ENCODE measurements around the gene TRMT2A.

TRMT2A gene

DNA sequence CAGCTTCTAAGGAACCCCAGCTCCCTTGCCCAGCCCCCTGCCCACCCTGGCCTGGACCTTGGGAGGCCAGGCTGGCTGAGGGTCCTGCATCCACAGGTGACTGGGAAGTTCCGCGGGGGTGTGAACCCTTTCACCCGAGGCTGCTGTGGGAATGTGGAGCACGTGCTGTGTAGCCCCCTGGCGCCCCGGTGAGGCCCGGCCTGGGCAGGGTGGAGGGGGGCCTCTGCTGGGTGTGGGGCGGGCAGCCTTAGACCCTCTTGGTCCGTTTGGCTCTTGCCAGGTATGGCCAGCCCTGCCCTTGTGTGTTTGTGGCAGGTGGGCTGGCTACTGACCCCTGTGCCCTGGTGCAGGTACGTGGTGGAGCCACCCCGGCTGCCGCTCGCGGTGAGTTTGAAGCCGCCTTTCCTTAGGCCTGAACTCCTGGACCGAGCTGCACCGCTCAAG is 23.5 kb upstream of the TRMT2A start:
- Histone ChIP-seq H3K4ac (ENCODE audit: low read depth in 1 of 2, low read length in 2 of 2) (peak overlapping the region in 1 of 2 experiments; percentile 25), H4K8ac (ENCODE audit: low read length) (no peak overlapping the region), H2BK120ac (ENCODE audit: low read depth, low read length) (no peak overlapping the region), H3K79me1 (replicated peaks; ENCODE audit: low read length, poor library complexity, severe bottlenecking) (peaks cover 45% of the 10 kb centered on the region), H3K4me2 (ENCODE audit: low read length, poor library complexity, severe bottlenecking) (no peak overlapping the region), H3K27me3 (ENCODE audit: control insufficient read depth in 1 of 2, insufficient read depth in 1 of 2, low read length in 2 of 2) (no peaks in the 10 kb centered on the region), H3K23ac (ENCODE audit: low read length in 2 of 2) (no peak overlapping the region), H3K4me3 (ENCODE audit: insufficient read depth in 1 of 2, low read depth in 1 of 2, low read length in 2 of 2) (no peak overlapping the region), H4K91ac (ENCODE audit: low read length) (no peak overlapping the region), H3K4me1 (ENCODE audit: control insufficient read depth, insufficient read depth, low read depth, low read length) (peaks cover 59% of the 10 kb centered on the region), H2AK5ac (ENCODE audit: low read length, severe bottlenecking) (peak overlapping the region; percentile 37), H3K36me3 (ENCODE audit: control insufficient read depth in 1 of 2, insufficient read depth in 2 of 2, low read depth in 1 of 2, low read length in 2 of 2) (peaks cover 16 to 69% of the 10 kb centered on the region in 2 experiments), H3K27ac (ENCODE audit: low read length, poor library complexity, severe bottlenecking) (no peak overlapping the region), H3K9me3 (ENCODE audit: control insufficient read depth, low read length) (no peaks in the 10 kb centered on the region), H3K9ac (ENCODE audit: low read length) (no peak overlapping the region), H3K18ac (ENCODE audit: low read depth in 1 of 2, low read length in 2 of 2) (no peak overlapping the region), H2BK15ac (ENCODE audit: low read depth, poor library complexity, severe bottlenecking) (no peak overlapping the region), H2AFZ (ENCODE audit: low read depth, low read length) (no peak overlapping the region), H2BK5ac (ENCODE audit: low read depth, low read length, poor library complexity, severe bottlenecking) (no peak overlapping the region), H3K14ac (ENCODE audit: low read length in 2 of 2) (no peak overlapping the region), H2BK12ac (ENCODE audit: low read length in 2 of 2) (no peak overlapping the region)
- WGBS, result 96% methylated on average over 16 of the region's 17 CpGs
- no peak for DNase-seq

DNA sequence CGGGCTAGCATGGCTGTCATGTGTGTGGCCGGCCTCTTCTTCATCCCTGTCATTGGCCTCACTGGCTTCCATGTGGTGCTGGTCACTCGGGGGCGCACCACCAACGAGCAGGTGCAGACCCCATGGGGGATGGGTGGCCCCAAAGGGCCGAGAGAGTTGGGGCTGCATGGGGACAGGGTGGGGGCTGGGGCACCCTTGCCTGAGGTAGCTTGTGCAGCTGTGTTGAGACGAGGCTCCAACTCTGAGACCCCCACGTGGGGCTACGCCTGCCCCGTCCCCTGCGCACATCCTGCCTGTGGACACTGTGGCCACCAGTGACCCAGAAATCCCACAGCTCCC is 23.1 kb upstream of the TRMT2A start:
- no peak overlapping the region for H3K14ac ChIP-seq (ENCODE audit: low read length in 2 of 2)
- no peak overlapping the region for H3K4me2 ChIP-seq (ENCODE audit: low read length, poor library complexity, severe bottlenecking)
- peak overlapping the region; percentile 50 for H2AK5ac ChIP-seq (ENCODE audit: low read length, severe bottlenecking)
- no peak overlapping the region for H3K27ac ChIP-seq (ENCODE audit: low read length, poor library complexity, severe bottlenecking)
- no peak overlapping the region for H2BK15ac ChIP-seq (ENCODE audit: low read depth, poor library complexity, severe bottlenecking)
- no peak for DNase-seq
- H3K27me3 ChIP-seq (ENCODE audit: control insufficient read depth in 1 of 2, insufficient read depth in 1 of 2, low read length in 2 of 2), result no peaks in the 10 kb centered on the region
- WGBS, result 96% methylated on average over 11 of the region's 11 CpGs
- H3K4me1 ChIP-seq (ENCODE audit: control insufficient read depth, insufficient read depth, low read depth, low read length), result peaks cover 63% of the 10 kb centered on the region
- no peaks in the 10 kb centered on the region for H3K9me3 ChIP-seq (ENCODE audit: control insufficient read depth, low read length)
- no peak overlapping the region for H2BK12ac ChIP-seq (ENCODE audit: low read length in 2 of 2)
- H4K91ac ChIP-seq (ENCODE audit: low read length), result no peak overlapping the region
- peak overlapping the region in 1 of 2 experiments; percentile 25 for H3K4ac ChIP-seq (ENCODE audit: low read depth in 1 of 2, low read length in 2 of 2)
- no peak overlapping the region for H2BK120ac ChIP-seq (ENCODE audit: low read depth, low read length)
- H3K79me1 ChIP-seq (replicated peaks; ENCODE audit: low read length, poor library complexity, severe bottlenecking), result peaks cover 45% of the 10 kb centered on the region
- H3K4me3 ChIP-seq (ENCODE audit: insufficient read depth in 1 of 2, low read depth in 1 of 2, low read length in 2 of 2), result no peak overlapping the region
- H3K18ac ChIP-seq (ENCODE audit: low read depth in 1 of 2, low read length in 2 of 2), result no peak overlapping the region
- no peak overlapping the region for H4K8ac ChIP-seq (ENCODE audit: low read length)
- no peak overlapping the region for H2AFZ ChIP-seq (ENCODE audit: low read depth, low read length)
- H3K9ac ChIP-seq (ENCODE audit: low read length), result no peak overlapping the region
- peaks cover 14 to 69% of the 10 kb centered on the region in 2 experiments for H3K36me3 ChIP-seq (ENCODE audit: control insufficient read depth in 1 of 2, insufficient read depth in 2 of 2, low read depth in 1 of 2, low read length in 2 of 2)
- no peak overlapping the region for H3K23ac ChIP-seq (ENCODE audit: low read length in 2 of 2)
- H2BK5ac ChIP-seq (ENCODE audit: low read depth, low read length, poor library complexity, severe bottlenecking), result no peak overlapping the region

DNA sequence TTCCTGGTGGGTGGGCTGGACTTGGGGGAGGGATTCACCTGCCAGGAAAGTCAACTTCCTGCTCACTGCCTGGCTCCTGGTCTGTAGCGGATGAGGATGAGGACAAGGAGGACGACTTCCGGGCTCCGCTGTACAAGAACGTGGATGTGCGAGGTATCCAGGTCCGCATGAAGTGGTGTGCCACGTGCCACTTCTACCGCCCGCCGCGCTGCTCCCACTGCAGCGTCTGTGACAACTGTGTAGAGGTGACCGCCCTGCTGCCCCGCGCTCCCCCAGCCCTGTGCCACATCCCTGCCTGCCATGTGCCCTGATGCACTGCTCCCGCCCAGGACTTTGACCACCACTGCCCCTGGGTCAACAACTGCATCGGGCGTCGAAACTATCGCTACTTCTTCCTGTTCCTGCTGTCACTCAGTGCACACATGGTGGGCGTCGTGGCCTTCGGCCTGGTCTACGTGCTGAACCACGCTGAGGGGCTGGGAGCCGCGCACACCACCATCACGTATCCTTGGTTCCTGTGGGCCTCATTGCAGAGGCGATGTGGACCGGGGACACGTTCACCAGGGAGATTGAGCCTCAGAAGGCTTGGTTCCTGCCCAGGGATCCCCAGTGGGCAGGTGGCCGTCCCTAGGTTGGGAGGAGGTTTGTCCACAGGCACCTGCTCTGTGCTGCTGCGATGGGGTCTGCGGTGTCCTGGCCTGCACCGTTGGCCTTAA is 22.5 kb upstream of the TRMT2A start:
- no peak overlapping the region for H2BK120ac ChIP-seq (ENCODE audit: low read depth, low read length)
- H3K9me3 ChIP-seq (ENCODE audit: control insufficient read depth, low read length), result no peaks in the 10 kb centered on the region
- H3K36me3 ChIP-seq (ENCODE audit: control insufficient read depth in 1 of 2, insufficient read depth in 2 of 2, low read depth in 1 of 2, low read length in 2 of 2), result peaks cover 14 to 66% of the 10 kb centered on the region in 2 experiments
- H3K27ac ChIP-seq (ENCODE audit: low read length, poor library complexity, severe bottlenecking), result no peak overlapping the region
- H3K14ac ChIP-seq (ENCODE audit: low read length in 2 of 2), result no peak overlapping the region
- H4K8ac ChIP-seq (ENCODE audit: low read length), result no peak overlapping the region
- no peaks in the 10 kb centered on the region for H3K27me3 ChIP-seq (ENCODE audit: control insufficient read depth in 1 of 2, insufficient read depth in 1 of 2, low read length in 2 of 2)
- no peak overlapping the region for H3K23ac ChIP-seq (ENCODE audit: low read length in 2 of 2)
- H2AFZ ChIP-seq (ENCODE audit: low read depth, low read length), result no peak overlapping the region
- no peak overlapping the region for H3K4ac ChIP-seq (ENCODE audit: low read depth in 1 of 2, low read length in 2 of 2)
- no peak for DNase-seq
- H3K4me2 ChIP-seq (ENCODE audit: low read length, poor library complexity, severe bottlenecking), result no peak overlapping the region
- no peak overlapping the region for H3K4me3 ChIP-seq (ENCODE audit: insufficient read depth in 1 of 2, low read depth in 1 of 2, low read length in 2 of 2)
- WGBS, result 97% methylated on average over 36 of the region's 36 CpGs
- no peak overlapping the region for H4K91ac ChIP-seq (ENCODE audit: low read length)
- H3K18ac ChIP-seq (ENCODE audit: low read depth in 1 of 2, low read length in 2 of 2), result no peak overlapping the region
- H2AK5ac ChIP-seq (ENCODE audit: low read length, severe bottlenecking), result peak overlapping the region; percentile 50
- peaks cover 63% of the 10 kb centered on the region for H3K4me1 ChIP-seq (ENCODE audit: control insufficient read depth, insufficient read depth, low read depth, low read length)
- no peak overlapping the region for H2BK5ac ChIP-seq (ENCODE audit: low read depth, low read length, poor library complexity, severe bottlenecking)
- no peak overlapping the region for H2BK15ac ChIP-seq (ENCODE audit: low read depth, poor library complexity, severe bottlenecking)
- H3K9ac ChIP-seq (ENCODE audit: low read length), result no peak overlapping the region
- peaks cover 43% of the 10 kb centered on the region for H3K79me1 ChIP-seq (replicated peaks; ENCODE audit: low read length, poor library complexity, severe bottlenecking)
- no peak overlapping the region for H2BK12ac ChIP-seq (ENCODE audit: low read length in 2 of 2)

DNA sequence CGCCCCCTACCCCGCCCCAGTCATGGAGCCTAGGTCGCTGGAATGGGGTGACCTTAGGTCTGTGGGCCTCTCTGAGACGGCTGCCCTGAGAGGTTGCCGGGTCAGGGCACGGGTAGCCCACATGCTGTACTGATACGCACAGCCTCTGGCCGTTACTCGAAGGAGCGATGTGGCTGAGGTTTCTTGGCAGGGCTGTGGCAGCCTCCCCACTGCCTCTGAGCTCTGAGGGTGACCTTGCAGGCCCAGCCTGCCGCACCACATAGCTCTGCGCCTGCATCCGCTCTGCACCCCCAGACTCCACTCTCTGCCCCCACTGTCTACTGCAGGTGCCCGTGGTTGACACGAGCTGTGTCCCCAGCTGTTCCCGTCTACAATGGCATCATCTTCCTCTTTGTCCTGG is 21.8 kb upstream of the TRMT2A start:
- Histone ChIP-seq H3K14ac (ENCODE audit: low read length in 2 of 2) (no peak overlapping the region), H3K9ac (ENCODE audit: low read length) (no peak overlapping the region), H3K4me2 (ENCODE audit: low read length, poor library complexity, severe bottlenecking) (no peak overlapping the region), H2BK15ac (ENCODE audit: low read depth, poor library complexity, severe bottlenecking) (no peak overlapping the region), H2AFZ (ENCODE audit: low read depth, low read length) (no peak overlapping the region), H4K8ac (ENCODE audit: low read length) (no peak overlapping the region), H2BK5ac (ENCODE audit: low read depth, low read length, poor library complexity, severe bottlenecking) (no peak overlapping the region), H3K27ac (ENCODE audit: low read length, poor library complexity, severe bottlenecking) (no peak overlapping the region), H3K4ac (ENCODE audit: low read depth in 1 of 2, low read length in 2 of 2) (no peak overlapping the region), H2BK120ac (ENCODE audit: low read depth, low read length) (no peak overlapping the region), H2AK5ac (ENCODE audit: low read length, severe bottlenecking) (peak overlapping the region; percentile 4), H3K18ac (ENCODE audit: low read depth in 1 of 2, low read length in 2 of 2) (no peak overlapping the region), H3K4me1 (ENCODE audit: control insufficient read depth, insufficient read depth, low read depth, low read length) (peaks cover 65% of the 10 kb centered on the region), H3K23ac (ENCODE audit: low read length in 2 of 2) (no peak overlapping the region), H3K79me1 (replicated peaks; ENCODE audit: low read length, poor library complexity, severe bottlenecking) (peaks cover 48% of the 10 kb centered on the region), H3K9me3 (ENCODE audit: control insufficient read depth, low read length) (no peaks in the 10 kb centered on the region), H4K91ac (ENCODE audit: low read length) (no peak overlapping the region), H3K4me3 (ENCODE audit: insufficient read depth in 1 of 2, low read depth in 1 of 2, low read length in 2 of 2) (no peak overlapping the region), H3K27me3 (ENCODE audit: control insufficient read depth in 1 of 2, insufficient read depth in 1 of 2, low read length in 2 of 2) (no peaks in the 10 kb centered on the region), H3K36me3 (ENCODE audit: control insufficient read depth in 1 of 2, insufficient read depth in 2 of 2, low read depth in 1 of 2, low read length in 2 of 2) (peaks cover 12 to 66% of the 10 kb centered on the region in 2 experiments), H2BK12ac (ENCODE audit: low read length in 2 of 2) (no peak overlapping the region)
- DNase-seq, result no peak
- WGBS, result 95% methylated on average over 16 of the region's 16 CpGs

Measured in mesenchymal stem cell (in vitro differentiated cells and primary cell).